ENCODE results near the gene PTTG1IP2.
"Not testable (repeated sequence)": the region's sequence is repeated elsewhere in the genome, so short reads cannot be mapped to it uniquely, and the experiment has no call there.

Gene PTTG1IP2

GRCh38 chr7:90469554-90469953 is at the start of gene PTTG1IP2:
Gene PTTG1IP2 (plus strand): TSS chr7:90469639. CDS start chr7:90469787, 148 bp downstream.
- FAIRE-seq: no peak

GRCh38 chr7:90421651-90422050 is 47.8 kb upstream of the PTTG1IP2 start:
- DNase-seq (ENCODE audit: low spot score) (no peak), FAIRE-seq (no peak)

More at GRCh38 chr7:90469554-90469953, at the start of gene PTTG1IP2:
- no peak for DNase-seq (ENCODE audit: low spot score)

GRCh38 chr7:90424720-90425119 is 44.7 kb upstream of the PTTG1IP2 start:
- peak; percentile 59 for FAIRE-seq

GRCh38 chr7:90425376-90425775 is 44.1 kb upstream of the PTTG1IP2 start:
- FAIRE-seq (no peak), DNase-seq (ENCODE audit: low spot score) (peak; percentile 26)

More at GRCh38 chr7:90424720-90425119, 44.7 kb upstream of the PTTG1IP2 start:
- no peak for DNase-seq (ENCODE audit: low spot score)

DNA sequence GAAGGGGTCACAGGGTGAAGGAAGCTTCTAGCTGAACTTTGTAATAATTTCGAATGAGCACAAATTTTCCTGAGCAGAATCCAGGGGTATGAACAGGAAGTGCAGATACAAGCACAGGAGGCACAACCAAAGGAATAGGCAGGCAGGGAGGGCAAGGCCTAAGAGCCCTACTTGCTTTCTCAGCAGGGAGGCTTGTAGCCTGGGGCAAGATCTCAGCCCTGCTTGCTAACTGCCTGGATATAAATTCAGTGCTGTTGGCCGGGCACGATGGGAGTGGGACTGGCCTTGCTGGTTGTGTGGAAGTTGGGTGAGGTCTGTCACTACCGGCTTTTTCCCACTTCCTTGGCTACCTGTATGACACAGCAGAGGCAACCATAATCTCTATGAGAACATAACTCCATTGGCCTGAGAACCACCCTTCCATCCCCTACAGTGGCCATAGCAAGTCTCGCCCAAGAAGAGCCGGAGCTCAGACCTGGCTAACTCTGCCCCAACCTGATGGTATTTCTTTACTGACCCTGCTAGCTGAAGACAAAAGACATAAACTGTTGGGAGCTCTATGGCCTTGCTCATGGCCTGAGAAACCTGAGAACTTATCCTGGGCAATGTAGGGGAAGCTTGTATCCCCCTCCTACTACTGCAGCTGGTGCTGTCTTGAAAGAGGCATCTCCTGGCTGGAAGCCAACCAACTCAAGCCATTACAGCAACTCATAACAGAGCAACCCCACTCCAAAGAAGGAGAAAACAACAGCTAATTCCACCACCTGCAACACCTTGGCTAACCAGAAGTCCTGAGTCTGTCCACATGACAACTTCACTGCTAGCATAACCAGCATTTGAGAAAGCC is 38.6 kb upstream of the PTTG1IP2 start:
- FAIRE-seq (no peak), DNase-seq (ENCODE audit: low spot score) (no peak)

- no peak for FAIRE-seq
- DNase-seq (ENCODE audit: low spot score): no peak
Measured at GRCh38 chr7:90432752-90433151, 36.7 kb upstream of the PTTG1IP2 start.

- DNase-seq (ENCODE audit: low spot score) (no peak), FAIRE-seq (no peak)
Measured at GRCh38 chr7:90433221-90433620, 36.2 kb upstream of the PTTG1IP2 start.

- no peak for DNase-seq (ENCODE audit: low spot score)
- FAIRE-seq: no peak
Measured at GRCh38 chr7:90445633-90446032, 23.8 kb upstream of the PTTG1IP2 start.

DNA sequence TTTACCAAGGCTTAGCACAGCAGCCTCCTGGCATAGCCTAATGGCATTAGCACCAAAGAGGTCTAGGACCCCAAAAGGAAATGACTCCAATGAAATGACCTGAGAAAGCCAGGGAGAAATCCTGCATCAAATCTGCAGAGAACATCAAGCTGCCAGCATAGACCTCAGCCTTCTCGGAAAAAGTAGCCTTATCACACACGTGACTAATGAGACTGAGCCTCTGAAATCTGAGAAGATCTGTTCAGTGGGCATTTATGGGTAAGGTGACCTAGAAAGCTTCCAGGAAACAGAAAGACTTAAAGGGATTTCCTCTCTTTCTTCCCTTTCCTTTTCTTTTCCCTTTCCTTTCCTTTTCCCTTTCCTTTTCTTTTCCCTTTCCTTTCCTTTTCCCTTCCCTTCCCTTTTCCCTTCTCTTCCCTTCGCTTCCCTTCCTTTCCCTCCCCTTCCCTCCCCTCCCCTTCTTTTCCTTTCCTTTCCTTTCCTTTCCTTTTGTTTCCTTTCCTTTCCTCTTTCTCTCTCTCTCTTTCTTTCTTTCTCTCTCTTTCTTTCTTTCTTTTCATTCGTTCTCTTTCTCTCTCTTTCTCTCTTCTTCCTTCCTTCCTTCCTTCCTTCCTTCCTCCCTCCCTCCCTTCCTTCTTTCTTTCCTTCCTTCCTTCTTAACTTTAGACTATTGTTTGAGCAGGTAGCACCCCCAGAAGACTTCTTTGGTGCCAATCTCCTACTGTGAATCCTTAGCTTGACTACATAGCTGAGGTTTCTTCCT is 23.1 kb upstream of the PTTG1IP2 start:
- FAIRE-seq: no peak
- no peak for DNase-seq (ENCODE audit: low spot score)

- no peak for FAIRE-seq
- DNase-seq (ENCODE audit: low spot score): no peak
Measured at GRCh38 chr7:90453259-90453891, 16.1 kb upstream of the PTTG1IP2 start.

- DNase-seq (ENCODE audit: low spot score): no peak
- peak; percentile 67 for FAIRE-seq
Measured at GRCh38 chr7:90453931-90454330, 15.5 kb upstream of the PTTG1IP2 start.

GRCh38 chr7:90455163-90456030 is 14.0 kb upstream of the PTTG1IP2 start:
- DNase-seq (ENCODE audit: low spot score) (peak; percentile 74), FAIRE-seq (peak; percentile 56)

GRCh38 chr7:90458104-90458503 is 11.3 kb upstream of the PTTG1IP2 start:
- DNase-seq (ENCODE audit: low spot score) (no peak), FAIRE-seq (no peak)

DNA sequence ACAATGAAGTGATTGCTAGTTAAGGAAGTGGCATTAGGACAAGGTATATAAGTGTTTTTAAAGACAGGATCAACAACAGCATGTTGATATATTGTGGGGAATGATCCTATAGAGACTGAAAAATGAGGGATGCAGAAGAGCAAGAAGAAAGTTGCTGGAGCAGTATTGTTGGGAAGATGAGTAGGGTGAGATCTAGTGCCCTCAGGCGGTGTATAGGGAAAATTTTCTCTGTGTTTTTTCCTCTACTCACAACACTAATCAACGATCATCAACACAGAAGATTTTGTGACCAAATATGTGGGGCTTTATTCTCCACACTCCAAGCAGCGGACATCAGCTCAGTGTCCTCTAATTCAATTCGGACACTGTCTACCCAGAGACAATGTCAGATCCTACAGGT is 9.6 kb upstream of the PTTG1IP2 start:
- FAIRE-seq (no peak), DNase-seq (ENCODE audit: low spot score) (peak; percentile 41)

DNA sequence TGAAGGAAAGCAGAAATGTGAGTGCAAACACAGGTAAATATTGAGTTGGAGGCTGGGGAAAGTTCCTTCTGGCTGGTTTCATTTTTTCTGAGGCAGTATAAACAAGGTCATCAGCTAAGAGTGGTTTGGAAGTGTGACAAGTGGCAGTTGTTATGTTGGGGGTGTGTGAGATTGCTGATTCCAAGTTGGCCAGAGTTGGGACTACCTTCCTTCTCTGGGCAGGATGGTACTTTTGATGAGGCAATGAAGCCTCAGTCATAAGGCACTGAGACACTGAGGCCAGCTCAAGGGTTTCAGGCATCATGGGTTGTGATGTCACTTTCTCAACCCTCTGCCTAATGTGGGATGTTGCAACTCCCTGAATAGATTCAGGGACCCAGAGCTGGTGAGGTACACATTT is 8.2 kb upstream of the PTTG1IP2 start:
- FAIRE-seq (peak; percentile 79), DNase-seq (ENCODE audit: low spot score) (no peak)

DNA sequence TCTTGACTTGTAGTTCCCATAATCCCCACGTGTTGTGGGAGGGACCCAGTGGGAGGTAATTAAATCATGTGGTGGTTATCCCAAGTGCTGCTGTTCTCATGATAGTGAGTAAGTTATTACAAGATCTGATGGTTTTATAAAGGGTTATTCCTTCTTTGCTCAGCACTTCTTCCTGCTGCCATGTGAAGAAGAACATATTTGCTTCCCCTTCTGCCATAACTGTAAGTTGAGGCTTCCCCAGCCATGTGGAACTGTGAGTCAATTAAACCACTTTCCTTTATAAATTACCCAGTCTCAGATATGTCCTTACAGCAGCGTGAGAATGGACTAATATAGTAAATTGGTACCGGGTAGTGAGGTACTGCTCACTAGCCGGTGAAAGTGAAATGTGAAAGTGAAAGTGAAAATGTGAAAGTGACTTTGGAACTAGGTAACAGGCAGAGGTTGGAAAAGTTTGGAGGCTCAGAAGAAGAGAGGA is 6.2 kb upstream of the PTTG1IP2 start:
- not testable (repeated sequence) for FAIRE-seq; DNase-seq (ENCODE audit: low spot score)

- FAIRE-seq: no peak
- DNase-seq (ENCODE audit: low spot score): no peak
Measured at GRCh38 chr7:90465816-90466215, 3.6 kb upstream of the PTTG1IP2 start.

DNA sequence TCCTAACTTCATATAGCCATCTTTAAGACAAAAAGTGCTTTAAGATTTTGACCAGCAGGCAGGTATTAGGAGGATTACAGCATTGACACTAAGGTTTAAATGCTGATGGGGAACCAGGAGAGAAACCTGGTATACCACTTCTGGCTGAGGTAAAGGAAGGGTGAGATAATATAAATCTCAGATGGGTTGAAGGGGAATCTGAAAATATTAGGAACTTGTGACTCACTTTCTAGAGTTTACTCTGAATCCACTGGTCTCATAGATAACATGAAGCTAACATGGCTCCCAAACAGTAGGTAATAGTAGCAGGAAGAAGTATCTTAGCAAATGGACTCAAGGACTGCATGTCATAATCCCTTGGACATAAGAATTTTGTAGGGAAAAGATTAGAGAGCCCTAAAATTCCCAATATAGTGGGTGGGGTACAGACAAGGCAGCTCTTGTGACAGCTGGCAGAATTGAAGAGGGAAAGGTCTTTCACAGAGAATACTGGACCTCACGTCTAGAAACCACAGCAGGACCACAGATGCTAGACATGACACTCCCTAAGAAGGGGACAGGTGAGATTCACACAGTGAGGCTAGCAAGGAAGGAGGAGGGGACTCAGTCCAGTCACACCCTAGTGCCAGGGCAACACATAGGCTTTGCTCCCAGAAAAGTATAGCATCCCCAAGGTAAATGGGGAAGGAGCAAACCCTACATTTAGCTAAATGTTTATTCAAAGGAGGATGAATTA is 3.5 kb downstream of the PTTG1IP2 start:
- DNase-seq (ENCODE audit: low spot score): no peak
- no peak for FAIRE-seq

DNA sequence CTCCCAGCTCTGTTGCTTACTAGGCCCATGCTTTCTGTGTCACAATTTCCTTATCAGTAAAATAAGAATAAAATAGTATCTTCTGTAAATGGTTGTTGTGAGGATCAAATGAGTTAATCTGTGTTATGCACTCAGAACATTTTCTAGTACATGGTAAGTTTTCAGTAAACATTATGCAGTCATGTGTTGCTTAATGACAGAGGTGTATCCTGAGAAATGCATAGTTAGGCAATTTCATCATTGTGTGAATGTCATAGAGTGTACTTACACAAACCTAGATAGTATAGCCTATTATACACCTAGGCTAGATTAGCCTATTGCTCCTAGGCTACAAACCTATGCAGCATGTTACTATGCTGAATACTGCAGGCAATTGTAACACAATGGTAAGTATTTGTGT is 4.4 kb downstream of the PTTG1IP2 start:
- DNase-seq (ENCODE audit: low spot score) (no peak), FAIRE-seq (peak; percentile 95)

All from urothelium cell line (cell line).